MM.1S (cell line): ENCODE measurements around the gene GEMIN4.
"Not testable (repeated sequence)": the region's sequence is repeated elsewhere in the genome, so short reads cannot be mapped to it uniquely, and the experiment has no call there.

ENCODE experiments used
- EZH2 ChIP-seq: fragments of 300-600 bp; sonication (generic); optimal IDR thresholded peaks from 2 replicates; pipeline ENCODE3; 2017; ENCODE audit warnings: low read depth, mild to moderate bottlenecking, antibody characterized with exemption, low read length, mixed read lengths
- EZH2phosphoT487 ChIP-seq: fragments of 300-600 bp; sonication (generic); IDR thresholded peaks from 2 replicates; pipeline ENCODE4 v1.6.1; 2018; ENCODE audit warnings: antibody characterized with exemption, low read length
- TF ChIP-seq, protein P1 (sequence below): fragments of 300-600 bp; sonication (generic); IDR thresholded peaks from 2 replicates; pipeline ENCODE4 v1.5.1; 2016; ENCODE audit warnings: antibody characterized with exemption, low read length, mixed read lengths

DNA sequence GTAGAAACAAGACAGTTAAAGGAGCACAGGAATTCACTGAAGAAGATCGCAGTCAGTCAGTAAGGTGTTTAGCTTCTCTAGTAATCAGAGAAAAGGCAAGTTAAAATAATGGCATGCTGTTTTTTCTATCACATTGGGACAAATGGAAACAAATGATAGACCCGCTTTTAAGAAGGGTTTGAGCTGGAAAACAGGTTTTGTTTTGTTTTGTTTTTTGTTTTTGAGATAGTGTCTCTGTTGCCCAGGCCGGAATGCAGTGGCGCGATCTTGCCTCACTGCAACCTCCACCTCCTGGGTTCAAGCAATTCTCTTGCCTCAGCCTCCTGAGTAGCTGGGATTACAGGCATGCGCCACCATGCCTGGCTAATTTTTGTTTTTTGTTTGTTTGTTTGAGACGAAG is 33.8 kb upstream of the GEMIN4 start:
- TF ChIP-seq, protein P1, sequence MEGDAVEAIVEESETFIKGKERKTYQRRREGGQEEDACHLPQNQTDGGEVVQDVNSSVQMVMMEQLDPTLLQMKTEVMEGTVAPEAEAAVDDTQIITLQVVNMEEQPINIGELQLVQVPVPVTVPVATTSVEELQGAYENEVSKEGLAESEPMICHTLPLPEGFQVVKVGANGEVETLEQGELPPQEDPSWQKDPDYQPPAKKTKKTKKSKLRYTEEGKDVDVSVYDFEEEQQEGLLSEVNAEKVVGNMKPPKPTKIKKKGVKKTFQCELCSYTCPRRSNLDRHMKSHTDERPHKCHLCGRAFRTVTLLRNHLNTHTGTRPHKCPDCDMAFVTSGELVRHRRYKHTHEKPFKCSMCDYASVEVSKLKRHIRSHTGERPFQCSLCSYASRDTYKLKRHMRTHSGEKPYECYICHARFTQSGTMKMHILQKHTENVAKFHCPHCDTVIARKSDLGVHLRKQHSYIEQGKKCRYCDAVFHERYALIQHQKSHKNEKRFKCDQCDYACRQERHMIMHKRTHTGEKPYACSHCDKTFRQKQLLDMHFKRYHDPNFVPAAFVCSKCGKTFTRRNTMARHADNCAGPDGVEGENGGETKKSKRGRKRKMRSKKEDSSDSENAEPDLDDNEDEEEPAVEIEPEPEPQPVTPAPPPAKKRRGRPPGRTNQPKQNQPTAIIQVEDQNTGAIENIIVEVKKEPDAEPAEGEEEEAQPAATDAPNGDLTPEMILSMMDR, result not testable (repeated sequence)
- TF ChIP-seq EZH2, EZH2phosphoT487: not testable (repeated sequence)
